HUES48 (cell line): ENCODE data around the gene HNRNPC.
A peak's percentile ranks its signal among the peaks of the same experiment; 100 is the strongest.
"Not testable (repeated sequence)": the region's sequence is repeated elsewhere in the genome, so short reads cannot be mapped to it uniquely, and the experiment has no call there.

Source experiments
- H3K27ac ChIP-seq: one replicate; pipeline ENCODE4 v1.7.0; 2013; ENCODE audit warnings: low read depth, low read length, inconsistent platforms
- H3K27me3 ChIP-seq: 2 replicates; pipeline ENCODE4 v1.6.1; 2013; ENCODE audit warnings: mild to moderate bottlenecking, low read length; ENCODE audit not compliant: control insufficient read depth, insufficient read depth
- H3K36me3 ChIP-seq: 2 replicates; pipeline ENCODE4 v1.6.1; 2013; ENCODE audit warnings: low read length; ENCODE audit not compliant: control insufficient read depth, insufficient read depth
- H3K4me1 ChIP-seq: 2 replicates; pipeline ENCODE4 v1.6.1; 2013; ENCODE audit warnings: mild to moderate bottlenecking, low read length; ENCODE audit not compliant: control insufficient read depth, insufficient read depth
- H3K4me3 ChIP-seq: 2 replicates; pipeline ENCODE4 v1.5.1; 2013; ENCODE audit warnings: mild to moderate bottlenecking, low read depth, low read length
- H3K9ac ChIP-seq: 2 replicates; pipeline ENCODE4 v1.6.1; 2013; ENCODE audit warnings: mild to moderate bottlenecking, low read depth, low read length, moderate library complexity
- H3K9me3 ChIP-seq: 2 replicates; pipeline ENCODE4 v1.6.1; 2013; ENCODE audit warnings: low read length; ENCODE audit not compliant: control insufficient read depth, insufficient read depth

Gene HNRNPC

DNA sequence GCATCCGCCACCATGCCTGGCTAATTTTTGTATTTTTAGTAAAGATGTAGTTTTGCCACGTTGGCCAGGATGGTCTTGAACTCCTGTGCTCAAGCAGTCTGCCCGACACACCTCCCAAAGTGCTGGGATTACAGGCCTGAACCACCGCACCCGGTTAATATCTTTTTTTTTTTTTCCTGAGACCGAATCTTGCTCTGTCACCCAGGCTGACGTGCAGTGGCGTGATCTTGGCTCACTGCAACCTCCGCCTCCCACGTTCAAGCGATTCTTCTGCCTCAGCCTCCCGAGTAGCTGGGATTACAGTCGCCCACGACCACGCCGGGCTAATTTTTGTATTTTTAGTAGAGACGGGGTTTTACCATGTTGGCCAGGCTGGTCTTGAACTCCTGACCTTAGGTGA lies 3.4 kb upstream of the HNRNPC start:
- not testable (repeated sequence) for H3K4me1 ChIP-seq, H3K27me3 ChIP-seq, H3K4me3 ChIP-seq, H3K9me3 ChIP-seq, H3K9ac ChIP-seq, H3K27ac ChIP-seq
- peaks cover 13% of the 10 kb centered on the region for H3K36me3 ChIP-seq

DNA sequence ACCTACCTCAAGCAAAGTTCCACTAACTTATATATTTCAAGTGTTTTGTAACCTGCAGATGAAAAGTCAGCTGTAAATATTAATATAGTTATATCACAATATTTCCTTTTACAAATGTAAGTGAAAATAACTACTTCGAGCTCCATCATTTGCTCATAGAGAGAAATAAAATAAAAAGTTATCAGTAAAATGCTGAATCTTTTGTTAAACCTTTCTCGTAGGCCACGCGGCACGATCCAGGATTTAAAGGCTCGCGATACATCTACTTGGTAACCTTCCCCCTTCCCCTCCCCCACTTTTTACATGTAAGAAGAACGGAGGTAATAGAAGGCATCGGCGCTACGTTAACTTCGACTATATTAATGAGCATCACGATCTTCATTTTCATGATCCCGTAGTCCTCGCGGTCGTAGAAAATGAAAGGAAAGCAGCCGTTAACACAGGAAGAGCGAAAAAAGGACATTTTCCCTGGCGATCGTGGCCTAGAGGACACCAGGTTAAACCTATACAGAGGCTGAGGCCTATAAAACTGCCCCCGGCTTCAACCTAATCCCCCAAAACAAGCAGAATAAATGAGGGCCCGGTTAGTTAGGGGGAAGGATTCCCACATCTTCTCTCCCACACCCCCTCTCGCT lies 508 bp downstream of the HNRNPC start:
- Histone ChIP-seq H3K27ac (peak overlapping the region; percentile 92), H3K4me3 (peak overlapping the region; percentile 96), H3K36me3 (peaks cover 50% of the 10 kb centered on the region), H3K27me3 (no peaks in the 10 kb centered on the region), H3K4me1 (peaks cover 31% of the 10 kb centered on the region), H3K9ac (peak overlapping the region; percentile 100), H3K9me3 (no peaks in the 10 kb centered on the region)

DNA sequence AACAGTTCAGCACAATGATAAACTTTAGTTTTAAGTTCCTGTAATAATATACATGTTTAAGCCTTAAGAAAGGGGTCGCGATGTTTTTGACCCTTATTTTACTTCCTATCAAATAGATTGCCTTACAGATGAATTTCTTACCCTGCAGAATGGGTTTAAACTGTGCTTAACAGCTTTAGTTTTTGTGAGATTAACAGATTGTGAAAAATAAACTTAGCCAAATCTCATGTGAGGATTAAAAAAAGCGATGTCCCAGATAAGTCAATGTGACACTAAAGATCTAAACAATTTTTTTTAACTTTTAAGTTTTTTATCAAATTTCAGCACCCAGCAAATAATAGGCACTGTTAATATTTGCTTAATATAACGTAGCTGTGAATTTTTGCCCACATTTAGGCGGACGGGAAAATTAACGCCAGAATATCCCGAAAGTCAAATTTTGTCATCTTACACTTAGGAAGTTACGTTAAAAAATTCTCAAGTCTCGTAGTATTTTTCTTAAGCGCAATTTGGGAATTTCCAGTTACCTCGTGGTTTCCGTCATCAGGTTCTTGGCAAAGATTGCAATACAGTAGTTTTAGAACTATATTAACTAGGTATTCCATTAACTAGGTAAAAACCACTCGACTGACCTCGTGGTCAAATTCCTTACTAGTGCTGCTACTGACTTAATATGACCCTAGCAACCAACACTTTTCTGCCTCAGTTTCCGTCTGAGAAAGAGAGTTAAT lies 1.2 kb downstream of the HNRNPC start:
- peaks cover 57% of the 10 kb centered on the region for H3K36me3 ChIP-seq

DNA sequence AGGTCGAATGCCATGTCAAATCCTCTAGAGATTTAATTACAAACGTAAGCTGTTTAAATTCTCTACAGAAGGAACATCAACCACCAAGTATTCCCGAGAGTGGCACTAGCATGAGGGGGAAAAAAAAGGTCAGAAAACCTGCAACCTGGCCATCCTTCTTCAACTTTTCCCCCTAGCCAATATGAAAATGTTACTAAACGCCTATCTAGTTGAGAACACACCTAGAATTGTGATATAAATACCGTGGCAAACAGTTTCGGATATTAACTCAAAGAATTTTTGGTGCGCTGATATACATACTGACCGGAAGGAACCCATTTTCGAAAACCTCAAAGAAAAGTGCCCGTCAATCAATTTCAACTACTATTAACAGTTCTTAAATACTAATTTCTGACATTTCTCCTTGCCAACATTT lies 1.8 kb downstream of the HNRNPC start:
- peaks cover 63% of the 10 kb centered on the region for H3K36me3 ChIP-seq
- H3K27me3 ChIP-seq, result no peaks in the 10 kb centered on the region
- no peaks in the 10 kb centered on the region for H3K9me3 ChIP-seq
- peak overlapping the region; percentile 100 for H3K9ac ChIP-seq
- peak overlapping the region; percentile 96 for H3K4me3 ChIP-seq
- peaks cover 34% of the 10 kb centered on the region for H3K4me1 ChIP-seq
- H3K27ac ChIP-seq, result no peak overlapping the region

More for the DNA sequence above, 1.2 kb downstream of the HNRNPC start:
- Histone ChIP-seq H3K27me3 (no peaks in the 10 kb centered on the region), H3K9ac (peak overlapping the region; percentile 100), H3K9me3 (no peaks in the 10 kb centered on the region), H3K4me1 (peaks cover 34% of the 10 kb centered on the region), H3K27ac (peak overlapping the region; percentile 92), H3K4me3 (peak overlapping the region; percentile 96)

DNA sequence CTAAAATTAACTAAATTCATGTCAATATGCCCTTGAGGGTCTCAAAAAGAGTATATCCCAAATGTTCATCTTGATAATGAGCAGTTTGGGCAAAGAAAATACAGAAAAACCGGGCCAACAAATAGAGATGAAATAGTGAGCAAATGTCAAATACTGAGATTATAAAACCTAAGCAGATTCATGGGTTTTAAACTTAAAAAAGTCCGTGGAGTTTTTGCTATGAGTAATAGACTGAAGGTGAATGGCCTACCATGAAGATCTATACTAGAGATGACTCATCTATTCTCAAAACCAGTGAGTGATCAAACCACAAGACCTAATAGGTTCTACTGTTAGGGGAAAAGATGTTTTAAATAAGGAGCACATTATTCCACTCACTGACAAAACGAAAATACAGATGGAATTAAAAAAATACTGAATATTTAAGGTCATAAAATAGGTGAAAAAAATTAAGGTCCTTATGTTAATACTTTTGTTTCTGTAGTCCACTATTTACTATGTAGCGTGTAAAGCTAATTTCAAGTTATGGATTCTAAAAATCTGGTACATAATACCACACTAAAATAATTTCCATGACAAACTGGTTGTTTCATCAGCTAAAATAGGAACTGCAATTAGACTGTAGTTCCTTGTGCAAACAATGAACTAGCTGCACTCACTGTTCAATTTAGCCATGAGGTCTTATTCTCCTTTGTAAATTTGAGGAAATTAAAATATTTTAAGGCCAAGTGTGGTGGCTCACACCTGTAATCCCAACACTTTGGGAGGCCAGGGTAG lies 5.0 kb downstream of the HNRNPC start:
- 0 out of 2 replicates have a peak overlapping the region, but pooled peaks have one; percentile 20 for H3K4me3 ChIP-seq
- peaks cover 90% of the 10 kb centered on the region for H3K36me3 ChIP-seq
- no peaks in the 10 kb centered on the region for H3K27me3 ChIP-seq
- no peak overlapping the region for H3K9ac ChIP-seq
- peaks cover 39% of the 10 kb centered on the region for H3K4me1 ChIP-seq
- H3K27ac ChIP-seq, result peak overlapping the region; percentile 40
- H3K9me3 ChIP-seq, result no peaks in the 10 kb centered on the region

DNA sequence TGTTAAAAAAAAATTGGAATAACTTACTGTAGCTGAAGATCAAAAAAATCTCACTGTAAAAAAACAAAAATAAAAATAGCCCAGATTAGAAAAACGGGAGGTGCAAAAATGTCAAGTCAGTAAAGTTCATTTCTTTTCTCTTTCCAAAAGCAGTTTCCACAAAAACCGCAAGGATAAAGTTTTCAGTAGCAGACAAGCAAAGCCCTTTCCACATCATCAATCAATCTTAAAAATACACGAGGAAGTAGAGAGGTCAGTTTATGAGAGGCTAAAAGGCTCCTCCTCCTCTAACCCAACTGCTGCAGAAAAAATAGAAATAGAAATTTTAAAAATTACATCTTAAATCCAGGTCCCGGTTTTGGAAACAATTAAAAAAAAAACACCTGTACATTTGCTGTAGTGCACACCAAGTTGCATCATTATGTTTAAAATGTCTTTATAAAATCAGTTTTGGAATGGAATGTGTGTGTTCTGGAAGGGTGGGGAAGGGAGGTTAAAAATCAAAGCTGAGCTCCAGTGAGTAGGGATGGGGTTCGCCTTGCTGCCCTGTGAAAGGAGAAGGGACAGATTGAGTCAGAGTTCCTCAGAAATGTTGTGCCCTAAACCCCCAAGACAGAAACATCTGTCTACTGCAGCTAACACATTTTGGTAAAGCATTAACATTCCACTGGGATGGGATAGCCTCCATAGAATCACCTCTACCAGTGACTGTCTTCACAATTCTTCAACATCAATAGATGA lies 5.8 kb downstream of the HNRNPC start:
- Histone ChIP-seq H3K4me3 (no peak overlapping the region), H3K36me3 (peaks cover 92% of the 10 kb centered on the region), H3K9ac (no peak overlapping the region), H3K27me3 (no peaks in the 10 kb centered on the region), H3K9me3 (no peaks in the 10 kb centered on the region), H3K4me1 (peaks cover 40% of the 10 kb centered on the region), H3K27ac (peak overlapping the region; percentile 40)

DNA sequence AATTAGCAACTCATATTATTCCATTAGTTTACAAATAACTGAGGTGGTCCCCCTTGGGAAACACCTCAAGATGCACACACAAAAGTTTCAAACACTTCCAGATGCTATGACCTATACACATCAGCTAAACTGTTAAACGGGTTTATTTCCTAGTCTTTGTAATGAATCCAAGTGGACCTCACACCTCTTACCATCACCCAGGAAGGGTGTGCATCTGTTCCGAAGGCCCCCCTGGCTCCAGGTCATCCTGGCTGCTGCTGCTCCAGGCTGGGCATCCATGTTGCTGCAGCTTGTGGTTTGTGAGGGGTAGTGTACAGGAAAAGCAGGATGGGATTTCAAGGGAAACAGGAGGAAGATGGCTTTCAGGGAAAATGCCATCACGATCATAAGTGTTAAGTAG lies 6.8 kb downstream of the HNRNPC start:
- no peaks in the 10 kb centered on the region for H3K27me3 ChIP-seq
- no peaks in the 10 kb centered on the region for H3K9me3 ChIP-seq
- peak overlapping the region; percentile 8 for H3K27ac ChIP-seq
- peaks cover 39% of the 10 kb centered on the region for H3K4me1 ChIP-seq
- no peak overlapping the region for H3K4me3 ChIP-seq
- peaks cover 92% of the 10 kb centered on the region for H3K36me3 ChIP-seq
- no peak overlapping the region for H3K9ac ChIP-seq

DNA sequence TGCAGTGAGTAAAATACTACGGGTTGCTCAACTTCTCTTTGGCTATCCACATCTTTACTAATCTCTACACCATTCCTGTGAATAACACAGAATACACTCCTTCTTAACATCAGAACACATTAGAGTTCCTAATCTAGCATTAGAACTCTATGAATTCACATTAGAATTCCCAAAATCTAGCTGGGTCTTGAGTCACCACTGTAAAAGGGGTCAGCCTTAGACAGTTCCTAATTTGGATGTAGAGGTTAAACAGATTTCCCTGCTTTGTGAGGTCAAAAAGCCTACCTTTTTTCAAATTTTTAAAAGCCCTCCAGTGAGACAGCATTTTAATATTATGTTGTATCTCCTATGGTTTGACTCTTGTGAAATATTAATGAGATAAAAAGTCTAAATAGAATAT lies 7.4 kb downstream of the HNRNPC start:
- H3K9me3 ChIP-seq, result no peaks in the 10 kb centered on the region
- H3K4me1 ChIP-seq, result peaks cover 35% of the 10 kb centered on the region
- peak overlapping the region; percentile 8 for H3K27ac ChIP-seq
- peaks cover 93% of the 10 kb centered on the region for H3K36me3 ChIP-seq
- no peak overlapping the region for H3K9ac ChIP-seq
- no peak overlapping the region for H3K4me3 ChIP-seq
- no peaks in the 10 kb centered on the region for H3K27me3 ChIP-seq

DNA sequence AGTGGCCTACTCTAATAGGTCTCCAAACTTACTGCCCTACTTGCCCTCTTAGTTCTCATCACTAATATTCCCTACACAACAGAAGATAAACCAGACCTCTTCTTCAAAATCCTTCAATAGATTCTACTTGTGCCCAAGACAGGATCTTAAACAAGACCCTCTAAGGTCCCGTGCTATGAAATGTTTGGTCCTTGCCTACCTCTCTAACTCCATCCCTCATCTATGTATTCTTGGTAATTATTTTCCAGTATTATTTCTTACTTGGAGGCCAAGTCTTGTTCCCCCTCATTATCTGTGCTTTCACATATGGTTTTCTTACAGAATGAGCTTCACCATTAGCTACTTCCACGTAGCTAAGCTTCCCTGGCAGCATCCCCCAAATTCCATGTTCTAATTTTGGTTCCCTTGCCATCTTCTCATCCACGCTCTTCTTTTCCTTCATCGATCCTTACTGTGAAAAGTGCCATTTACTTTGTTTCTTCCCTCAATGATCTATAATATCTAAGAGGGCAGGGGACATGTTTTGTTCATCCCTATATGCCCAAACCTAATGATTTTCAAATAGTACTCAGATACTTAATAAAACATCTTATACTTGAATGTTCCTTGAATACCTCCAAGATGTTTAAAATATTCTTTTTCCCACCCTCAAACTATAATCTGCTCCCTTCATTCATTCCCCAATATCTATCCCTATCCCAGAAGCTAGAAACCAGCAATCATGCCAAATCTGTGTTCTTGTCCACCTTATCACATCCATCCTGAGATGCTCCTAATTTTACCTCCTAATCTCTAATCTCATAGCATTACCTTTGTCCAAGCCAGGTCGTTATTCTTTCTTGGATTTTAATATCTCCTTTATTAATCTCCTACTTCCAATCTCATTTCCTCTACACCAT lies 10.1 kb downstream of the HNRNPC start:
- H3K9ac ChIP-seq, result no peak overlapping the region
- peaks cover 93% of the 10 kb centered on the region for H3K36me3 ChIP-seq
- no peak overlapping the region for H3K27ac ChIP-seq
- H3K4me1 ChIP-seq, result peaks cover 18% of the 10 kb centered on the region
- no peaks in the 10 kb centered on the region for H3K9me3 ChIP-seq
- no peaks in the 10 kb centered on the region for H3K27me3 ChIP-seq
- H3K4me3 ChIP-seq, result no peak overlapping the region
